Activated naive CD8-positive, alpha-beta T cell treated with anti-CD3 and anti-CD28 coated beads, Interleukin-2, amount 50 U/mL, for 16 hours (primary cell): ENCODE data around the gene ZNF474.

ENCODE experiments used
- DNase-seq: peaks from one replicate; pipeline ENCODE4 v3.0.0-alpha.2; 2020; ENCODE audit warnings: low read depth, low spot score

The ZNF474 gene

DNA sequence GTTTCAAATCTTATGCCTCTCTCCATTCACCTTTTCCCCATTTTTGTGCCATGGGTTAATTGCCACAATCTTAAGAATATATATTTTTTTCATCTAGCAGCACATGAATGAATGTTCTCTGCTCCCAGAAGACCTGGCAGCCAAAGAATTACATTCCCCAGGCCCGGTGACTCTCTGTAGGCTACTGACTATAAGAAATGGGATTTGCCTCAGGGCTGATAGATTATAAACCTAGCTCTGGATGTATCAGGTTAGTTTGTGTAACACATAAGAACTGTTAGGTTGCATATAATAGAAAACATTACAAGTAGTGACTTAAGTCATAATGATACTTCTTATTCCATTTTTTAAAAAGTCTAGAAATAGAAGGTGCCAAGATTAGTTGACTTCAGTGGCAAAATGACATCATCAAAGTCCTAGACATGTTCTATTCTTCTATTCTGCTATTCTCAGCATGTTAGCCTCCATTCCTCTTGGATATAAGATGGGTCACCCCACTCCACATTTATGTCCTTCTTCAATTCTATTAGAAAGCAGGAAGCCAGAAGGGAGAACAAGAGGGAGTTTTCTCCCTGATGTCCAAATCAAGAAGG, 10.9 kb upstream of the ZNF474 start:
- DNase-seq: no peak

DNA sequence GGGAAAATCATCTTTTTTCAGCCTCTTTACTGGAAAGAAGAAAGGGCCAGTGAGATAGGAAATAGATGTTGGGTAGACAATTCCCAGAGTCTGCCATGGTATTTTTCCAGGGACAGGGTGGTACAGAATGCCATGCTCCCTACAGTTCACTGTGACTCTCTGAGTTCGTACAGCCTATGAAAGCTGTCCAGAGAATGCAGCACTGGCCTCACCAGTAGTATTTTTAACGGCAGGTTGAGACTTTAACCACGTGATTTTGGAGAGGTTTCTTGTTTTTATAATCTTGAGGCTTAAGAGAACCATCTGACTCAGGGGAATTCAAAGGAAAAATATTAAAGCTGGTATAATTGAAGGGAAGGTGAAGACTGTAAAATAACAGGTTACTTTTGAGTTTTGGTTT, 10.1 kb upstream of the ZNF474 start:
- DNase-seq: no peak

DNA sequence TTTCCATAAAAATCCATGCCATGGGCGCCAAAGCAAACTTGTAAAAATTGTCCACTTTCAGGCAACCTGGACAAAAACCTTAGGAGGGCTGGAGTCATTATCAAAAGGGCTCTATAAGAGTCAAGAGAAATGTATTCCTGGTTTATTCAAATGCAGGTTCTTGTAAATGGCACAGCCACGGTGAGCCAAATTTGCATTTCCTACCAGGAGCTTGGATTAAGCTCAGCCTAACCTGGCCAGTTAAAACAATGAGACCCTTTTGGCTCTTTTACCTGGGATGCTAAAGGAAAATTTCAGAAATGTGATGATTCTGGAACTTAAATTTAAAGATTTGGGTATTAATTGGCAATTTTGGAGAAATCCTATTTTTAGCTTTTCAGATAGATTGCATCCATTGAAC, 8.9 kb upstream of the ZNF474 start:
- no peak for DNase-seq

DNA sequence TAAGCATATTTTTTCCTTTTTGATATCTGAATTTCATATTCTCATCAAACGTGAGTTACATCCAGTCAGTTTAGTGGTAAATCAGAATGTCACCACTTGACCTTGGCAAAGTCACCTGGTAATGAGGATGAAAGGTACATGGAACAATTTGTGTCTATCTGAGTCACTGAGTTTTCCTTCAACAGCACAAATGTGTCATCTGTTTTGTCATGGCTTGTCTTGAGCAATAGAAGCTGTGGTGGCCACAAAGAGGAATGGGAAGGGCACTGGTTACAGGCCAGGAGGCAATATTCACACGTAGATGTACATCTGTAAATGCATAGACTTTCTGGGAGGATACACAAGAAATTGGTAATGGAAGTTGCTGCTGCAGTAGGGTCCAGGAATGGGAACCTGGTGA, 8.4 kb upstream of the ZNF474 start:
- no peak for DNase-seq

DNA sequence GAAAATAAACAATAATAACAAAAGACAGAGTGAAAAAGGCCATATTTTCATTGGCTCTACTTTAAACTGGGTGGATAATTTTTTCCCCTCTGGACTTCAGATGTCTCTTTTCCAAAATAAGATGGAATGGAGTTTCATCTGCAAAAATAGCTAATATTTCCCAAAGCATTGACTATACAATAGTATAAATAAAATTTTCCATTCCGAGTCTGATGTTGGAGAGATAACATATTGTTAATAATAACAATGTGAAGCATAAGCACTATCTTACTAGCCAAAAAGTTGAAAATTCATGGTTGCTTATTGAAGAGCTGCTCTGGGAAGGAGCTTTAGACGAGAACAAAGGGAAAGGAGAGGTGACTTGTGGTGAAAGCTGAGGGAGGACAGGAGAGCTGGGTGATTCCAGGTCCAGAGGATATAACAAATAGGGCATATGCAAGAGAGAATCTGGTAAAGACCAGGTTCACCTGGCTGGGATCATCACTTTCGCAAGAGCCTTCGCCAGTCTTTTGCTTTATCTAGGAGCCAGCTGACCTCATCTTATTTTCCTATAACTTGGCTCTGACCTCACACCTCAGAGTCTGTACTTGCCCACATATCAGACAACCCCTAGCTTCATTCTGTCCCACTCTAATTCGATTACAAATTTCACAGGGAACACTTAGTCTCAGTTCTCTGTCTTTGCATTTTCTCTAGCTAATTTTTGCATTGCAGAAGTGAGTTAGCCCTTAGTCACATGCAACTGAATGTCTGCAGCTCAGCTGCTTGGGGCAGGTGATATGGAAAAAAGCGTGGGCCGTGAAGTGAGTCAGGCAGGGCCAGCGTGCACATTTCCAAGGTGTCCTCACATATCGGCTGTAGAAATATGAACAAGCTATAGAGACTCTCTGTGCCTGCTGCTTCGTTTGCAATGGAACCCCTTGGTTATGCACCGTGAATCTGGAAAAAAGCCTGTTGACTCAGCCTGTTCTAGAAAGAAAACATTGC, 7.6 kb upstream of the ZNF474 start:
- no peak for DNase-seq

DNA sequence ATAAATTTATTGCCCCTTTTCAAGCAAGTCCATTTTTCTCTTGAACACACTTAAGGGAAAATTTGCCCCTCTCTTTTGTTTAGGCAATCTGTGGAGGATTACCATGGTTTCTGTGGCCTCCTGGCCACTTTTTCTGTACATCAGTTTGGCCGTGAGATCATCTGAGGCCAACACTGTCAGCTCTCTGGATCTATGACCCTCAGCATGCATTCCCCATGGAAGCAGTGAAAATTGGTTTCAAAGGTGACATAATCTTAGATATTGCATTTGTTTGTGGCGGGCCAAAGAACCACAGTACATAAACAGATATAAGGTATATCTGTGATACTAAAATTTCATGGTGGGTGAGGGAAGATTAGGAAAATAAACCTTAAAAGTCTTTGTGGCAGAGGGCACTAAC, 4.6 kb upstream of the ZNF474 start:
- DNase-seq: no peak

DNA sequence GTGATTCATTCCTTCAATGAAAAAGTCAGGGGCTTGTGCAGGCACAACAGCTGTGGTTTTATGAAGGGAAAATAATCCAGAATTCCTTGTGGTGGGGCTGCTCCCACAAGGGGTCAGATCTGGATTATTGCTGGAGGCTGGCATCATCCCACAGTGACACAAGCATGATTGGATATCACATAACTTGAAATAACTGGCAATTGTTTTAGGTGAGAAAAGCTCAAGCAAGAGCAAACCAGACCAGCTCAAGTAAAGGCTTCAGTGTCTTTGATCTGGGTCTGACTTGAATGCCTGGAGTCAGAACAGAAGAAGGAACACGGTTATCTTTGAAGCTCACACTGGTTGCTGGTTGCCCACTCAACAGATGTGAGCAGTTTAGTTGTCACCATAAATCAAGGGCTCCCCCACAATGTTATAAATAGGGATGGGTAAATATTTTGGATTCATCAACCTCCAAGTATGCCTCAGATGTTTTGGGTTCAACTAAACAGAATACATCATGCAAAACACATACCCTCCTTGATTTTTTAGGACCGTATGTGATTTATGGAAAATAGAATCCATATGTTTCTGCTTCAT, 3.1 kb upstream of the ZNF474 start:
- no peak for DNase-seq

DNA sequence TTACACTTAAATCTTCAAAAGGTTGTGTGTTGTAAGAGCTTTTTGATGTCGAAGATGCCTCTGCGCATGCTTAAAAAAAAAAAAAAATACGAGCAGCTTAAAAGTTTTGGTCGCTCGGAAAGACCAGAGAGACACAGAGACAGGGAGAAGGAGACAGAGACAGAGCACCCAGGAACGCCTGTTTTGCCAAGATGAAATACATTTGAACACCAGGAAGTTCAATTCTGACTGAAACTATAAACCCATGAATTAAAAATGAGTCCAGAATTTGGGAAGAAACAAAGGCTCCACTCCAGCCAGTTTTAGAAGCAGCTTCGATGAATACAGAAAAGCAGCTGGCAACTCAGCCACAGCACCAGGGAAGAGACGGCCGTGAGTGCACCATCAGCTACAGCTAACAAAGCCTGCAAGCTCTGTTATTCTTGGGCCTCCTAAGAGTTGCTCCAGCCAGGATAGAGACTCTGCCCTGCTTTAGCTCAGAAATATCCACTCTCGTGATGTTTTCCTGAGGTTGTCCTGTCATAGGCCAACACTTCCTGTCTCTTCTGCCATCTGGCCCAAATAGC, 2.5 kb upstream of the ZNF474 start:
- DNase-seq: no peak

DNA sequence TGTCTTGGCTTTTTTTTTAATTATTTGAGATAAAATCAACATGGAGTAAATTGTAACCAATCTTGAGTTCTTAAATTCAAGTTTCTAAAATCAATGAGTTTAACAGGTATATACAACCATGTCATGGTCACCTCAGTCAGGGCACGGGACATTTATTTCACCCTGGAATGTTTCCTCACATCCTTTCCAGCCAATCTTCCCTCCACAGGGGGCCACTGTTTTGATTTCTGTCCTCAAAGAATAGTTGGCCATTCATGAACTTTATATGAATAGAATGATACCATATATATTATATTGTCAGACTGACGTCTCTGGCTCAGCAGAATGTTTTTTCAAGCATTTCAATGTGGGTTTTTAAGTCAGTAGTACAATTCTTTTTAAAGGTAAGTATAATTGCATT, 806 bp downstream of the ZNF474 start:
- no peak for DNase-seq

DNA sequence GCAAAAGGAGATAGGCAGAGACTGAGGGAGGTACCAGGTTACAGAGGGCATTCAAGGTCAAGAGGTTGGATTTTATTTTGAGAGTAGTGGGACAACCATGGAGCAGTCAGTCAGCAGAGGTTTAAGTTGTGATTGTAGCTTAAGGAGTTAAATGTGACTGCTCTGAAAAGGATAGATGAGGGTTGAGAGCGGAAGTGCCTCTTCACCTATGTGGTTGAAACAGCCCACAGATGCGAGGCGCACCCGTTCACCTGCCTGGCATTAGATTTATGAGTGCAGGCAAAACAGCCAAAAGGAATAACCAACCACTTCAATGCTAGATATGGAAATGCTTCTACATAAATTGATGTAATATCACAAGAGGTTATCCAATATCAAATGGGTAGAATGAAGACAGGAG, 8.4 kb downstream of the ZNF474 start:
- no peak for DNase-seq

DNA sequence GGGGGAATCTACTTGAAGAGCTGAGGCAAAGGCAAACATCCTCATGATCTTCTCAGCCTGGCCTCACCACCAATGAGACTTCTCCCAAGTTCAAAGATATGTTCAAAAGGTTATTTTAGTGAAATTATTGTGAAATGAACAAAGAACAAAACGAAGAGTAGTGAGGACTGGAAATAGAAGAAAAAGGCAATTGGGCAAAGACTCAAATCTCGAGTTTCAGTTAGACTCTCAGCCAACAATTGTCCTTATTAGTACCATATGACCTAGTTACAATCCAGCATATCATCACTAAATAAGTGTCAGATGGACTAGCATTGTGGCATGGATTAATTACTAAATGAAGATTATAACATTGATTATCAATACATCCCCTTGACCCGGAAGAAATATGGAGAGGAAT, 9.0 kb downstream of the ZNF474 start:
- DNase-seq: no peak

DNA sequence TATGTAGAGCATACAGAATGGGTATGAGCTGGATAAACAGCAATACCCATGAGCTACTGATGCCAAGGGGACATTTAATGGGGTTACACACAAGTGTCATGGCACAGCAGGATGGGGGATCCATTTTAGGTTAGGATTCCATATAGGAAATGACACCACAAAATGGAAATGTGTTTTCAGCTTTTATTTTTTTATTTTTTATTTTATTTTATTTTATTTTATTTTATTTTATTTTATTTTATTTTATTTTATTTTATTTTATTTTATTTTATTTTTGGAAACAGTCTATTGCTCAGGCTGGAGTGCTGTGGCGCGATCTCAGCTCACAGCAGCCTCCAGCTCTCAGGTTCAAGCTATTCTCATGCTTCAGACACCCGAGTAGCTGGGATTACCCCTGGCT, 11.6 kb downstream of the ZNF474 start:
- no peak for DNase-seq

DNA sequence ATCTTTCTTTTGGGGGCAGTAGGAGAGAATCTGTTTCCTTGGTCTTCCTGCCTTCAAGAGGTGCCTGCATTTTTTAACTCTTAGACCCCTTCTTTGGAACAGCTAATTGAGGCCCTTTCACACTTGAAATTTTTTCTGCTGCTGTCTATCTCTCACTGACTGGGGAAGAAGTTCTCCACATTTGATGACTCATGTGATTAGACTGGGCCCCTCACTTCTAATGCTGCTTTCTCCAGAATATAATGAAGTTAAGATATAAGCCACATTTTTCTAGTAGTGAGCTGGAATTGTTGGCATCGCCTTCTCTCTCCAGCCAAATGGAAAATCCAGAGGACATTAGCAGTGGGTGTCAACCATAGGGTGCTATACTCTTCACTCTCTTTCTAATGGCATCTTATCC, 12.4 kb downstream of the ZNF474 start:
- no peak for DNase-seq

DNA sequence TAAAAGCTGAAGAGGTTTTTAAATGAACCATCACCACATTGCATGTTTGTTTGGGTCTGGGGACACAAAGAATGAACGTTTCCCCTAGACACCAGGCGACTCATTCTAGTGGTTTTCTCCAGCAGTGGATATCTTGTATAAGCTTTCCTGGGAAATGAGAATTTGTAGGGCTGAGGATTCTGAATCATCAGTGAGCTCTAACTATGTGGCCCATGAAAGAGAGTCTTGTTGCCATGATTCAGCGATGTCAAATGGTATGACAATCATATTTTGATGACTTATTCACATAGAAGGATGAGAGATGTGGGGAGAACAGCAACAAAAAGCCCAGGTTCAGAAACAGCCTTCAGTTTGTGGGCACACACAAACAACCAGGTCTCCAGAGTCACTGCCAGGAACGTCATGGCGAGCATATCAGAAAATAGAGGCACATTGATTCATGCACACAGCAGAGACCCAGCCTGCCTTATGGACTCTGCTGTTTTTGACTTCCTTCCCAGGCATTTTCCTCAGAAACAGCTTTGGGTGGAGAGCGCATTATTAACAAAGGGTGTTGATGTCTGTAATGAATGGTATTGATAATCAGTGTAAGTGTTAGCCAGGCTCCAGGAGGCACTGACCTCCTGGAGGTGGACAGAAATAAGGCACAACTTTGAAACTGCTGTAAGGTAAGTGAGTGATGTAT, 13.3 kb downstream of the ZNF474 start:
- DNase-seq: no peak

DNA sequence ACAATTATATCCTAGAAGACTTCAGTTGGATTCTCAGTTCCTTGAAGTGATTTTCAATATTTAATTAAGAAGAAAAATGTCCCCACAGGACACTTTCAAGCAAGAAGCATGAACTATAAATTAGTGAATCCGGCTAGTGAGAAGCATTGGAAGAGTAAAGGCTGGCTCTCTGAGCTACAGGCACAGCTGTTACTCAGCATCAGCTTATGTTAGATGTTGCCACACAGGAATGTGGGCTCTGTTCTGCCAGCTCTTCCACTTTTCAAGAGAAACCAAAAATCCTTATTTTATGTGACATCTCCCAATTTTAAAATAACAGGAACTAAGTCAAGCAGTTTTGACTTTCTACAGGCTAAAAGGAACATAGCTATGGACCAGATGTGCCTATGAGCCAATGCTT, 14.9 kb downstream of the ZNF474 start:
- no peak for DNase-seq

DNA sequence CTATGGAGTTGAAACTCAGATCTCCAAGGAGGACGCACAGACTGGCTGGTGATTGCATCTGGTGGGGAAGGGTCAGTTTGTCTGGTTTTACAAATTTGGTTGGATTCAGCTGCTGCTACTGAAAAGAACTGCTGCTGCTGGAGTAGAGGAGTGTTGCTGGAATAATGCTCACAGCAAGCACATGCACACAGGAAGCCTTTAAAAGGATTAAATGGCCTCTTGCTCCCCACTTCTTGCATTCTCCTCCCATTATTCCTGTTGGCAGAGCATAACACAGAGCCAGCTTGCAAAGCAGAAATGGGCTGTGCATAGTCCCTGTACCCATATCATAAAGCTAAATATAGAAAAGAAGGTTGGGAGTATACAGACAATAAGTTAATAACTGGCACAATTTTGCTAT, 16.6 kb downstream of the ZNF474 start:
- no peak for DNase-seq

DNA sequence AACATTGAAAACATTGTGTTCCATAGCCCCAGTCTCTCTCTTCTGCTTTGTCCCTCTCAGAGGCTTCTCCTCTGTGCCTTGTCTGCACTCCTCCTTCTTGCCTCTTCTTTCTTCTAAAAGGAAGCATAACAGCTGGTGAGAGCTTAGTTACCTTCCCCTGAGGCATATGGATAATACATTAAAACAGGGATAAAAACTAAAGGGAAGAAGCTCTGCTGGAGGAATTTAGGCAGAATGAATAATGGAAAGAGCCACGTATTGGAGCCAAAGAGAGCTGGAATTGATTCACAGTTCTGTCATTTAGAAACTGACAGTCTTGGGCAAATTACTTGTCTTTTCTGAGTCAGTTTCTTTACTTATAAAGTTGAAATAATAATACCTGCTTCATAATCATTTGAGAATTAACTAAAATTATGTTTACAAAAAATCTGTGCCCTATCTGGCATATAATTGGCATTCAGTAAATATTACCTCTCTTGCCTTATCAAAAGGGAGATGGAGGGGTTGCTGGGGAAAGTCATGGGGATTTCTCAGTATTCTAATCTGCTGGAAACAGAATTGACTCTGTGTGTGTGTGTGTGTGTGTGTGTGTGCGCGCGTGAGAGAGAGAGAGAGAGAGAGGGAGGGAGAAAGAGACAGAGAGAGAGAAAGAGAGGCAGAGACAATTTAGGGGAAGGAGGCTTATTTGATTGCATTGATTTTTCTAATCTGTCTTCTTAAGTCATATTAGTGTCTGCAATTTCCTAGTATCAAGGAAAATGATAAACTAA, 20.2 kb downstream of the ZNF474 start:
- DNase-seq: no peak

DNA sequence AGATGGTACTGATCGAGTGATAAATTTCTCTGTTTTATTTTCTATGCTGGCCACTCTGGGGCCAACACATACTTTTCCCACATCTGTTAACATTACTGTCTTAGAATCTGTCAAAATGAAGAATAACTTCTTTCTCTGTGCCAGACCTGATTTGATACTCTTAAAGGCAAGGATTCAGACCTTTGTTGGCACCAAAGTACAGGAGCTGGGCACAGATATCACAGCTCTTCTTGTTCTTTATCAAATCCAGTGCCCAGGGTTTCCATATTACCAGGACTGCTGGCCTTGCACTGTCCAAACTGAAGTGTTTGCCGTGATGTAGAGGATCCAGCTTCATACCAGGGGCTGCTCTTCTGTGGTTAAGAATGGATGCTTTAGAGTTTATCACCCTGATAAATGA, 20.9 kb downstream of the ZNF474 start:
- no peak for DNase-seq

DNA sequence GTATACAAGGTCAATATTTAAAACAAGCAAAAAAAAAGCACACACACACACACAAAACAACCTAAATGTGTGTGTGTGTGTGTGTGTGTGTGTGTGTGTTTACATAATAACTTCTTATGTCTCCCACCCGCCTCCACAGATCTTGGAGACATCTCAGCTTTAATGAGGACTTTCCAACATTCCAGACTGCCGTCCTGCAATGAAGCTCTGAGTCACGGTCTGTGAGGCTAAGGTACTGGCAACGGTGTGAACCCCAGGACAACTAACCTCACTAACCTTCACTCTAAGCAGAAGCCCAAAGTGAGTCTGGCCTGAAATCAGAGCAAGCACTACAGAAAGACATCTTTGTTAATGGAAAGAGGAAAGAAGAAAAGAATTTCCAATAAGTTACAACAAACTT, 22.3 kb downstream of the ZNF474 start:
- DNase-seq: no peak

DNA sequence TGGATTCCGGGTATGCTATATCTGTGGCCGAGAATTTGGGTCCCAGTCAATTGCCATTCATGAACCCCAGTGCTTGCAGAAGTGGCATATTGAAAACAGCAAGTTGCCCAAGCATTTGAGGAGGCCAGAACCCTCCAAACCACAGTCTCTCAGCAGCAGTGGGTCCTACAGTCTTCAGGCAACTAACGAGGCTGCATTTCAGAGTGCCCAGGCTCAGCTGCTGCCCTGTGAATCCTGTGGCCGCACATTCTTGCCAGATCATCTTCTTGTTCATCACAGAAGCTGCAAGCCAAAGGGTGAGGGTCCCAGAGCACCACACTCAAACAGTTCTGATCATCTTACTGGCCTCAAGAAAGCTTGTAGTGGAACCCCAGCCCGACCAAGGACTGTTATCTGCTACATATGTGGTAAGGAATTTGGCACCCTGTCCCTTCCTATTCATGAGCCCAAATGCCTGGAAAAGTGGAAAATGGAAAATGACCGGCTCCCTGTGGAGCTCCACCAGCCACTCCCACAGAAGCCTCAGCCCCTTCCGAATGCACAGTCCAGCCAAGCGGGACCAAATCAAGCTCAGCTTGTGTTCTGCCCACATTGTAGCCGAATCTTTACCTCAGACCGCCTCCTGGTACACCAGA, 23.0 kb downstream of the ZNF474 start:
- no peak for DNase-seq

DNA sequence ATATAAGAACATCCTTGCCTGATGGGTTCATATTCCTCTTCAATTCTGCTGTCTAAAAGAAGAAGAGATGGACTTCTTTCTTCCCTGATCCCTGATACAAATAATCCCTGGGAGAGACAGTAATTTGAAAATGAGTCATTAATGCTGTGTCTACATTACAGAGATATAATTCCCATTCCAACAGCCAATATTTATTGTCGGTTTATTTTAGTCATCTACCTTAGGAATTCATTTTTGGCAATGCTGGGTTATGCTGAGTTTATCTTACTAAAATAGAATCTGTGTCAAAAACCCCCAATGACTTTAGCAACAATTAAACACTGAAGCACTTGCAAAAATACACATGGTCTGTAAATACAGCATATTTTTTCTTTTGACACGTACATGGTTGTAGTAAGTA, 23.9 kb downstream of the ZNF474 start:
- no peak for DNase-seq
